COLO668 (cell line): Measurements from ENCODE around the gene GNG4.

Experiments used
- DNase-seq: peaks from one replicate; lab custom pipeline; 2025; ENCODE audit not compliant: unreplicated experiment; lab: John Stamatoyannopoulos, UW

GNG4 gene

GRCh38 chr1:235500971-235501540 is 148.5 kb downstream of the GNG4 start:
- no peak for DNase-seq
